ENCODE measurements around the gene WDFY2. TPM values are rescaled to one million over a fixed set of nuclear protein-coding genes. Genes with fewer than 3 reads are reported as not detected.

WDFY2 gene
- total RNA-seq, 1 experiment from 2014 or later: 14.1 TPM

GRCh38 chr13:51624695-51625345 is 40.6 kb downstream of the WDFY2 start:
- H3K9me3 ChIP-seq (ENCODE audit: insufficient read depth, low read depth): no peaks in the 10 kb centered on the region
- POLR2A ChIA-PET (ENCODE audit: unreplicated experiment): no interaction called here
- no peaks in the 10 kb centered on the region for H3K36me3 ChIP-seq (ENCODE audit: low read depth)
- H3K27ac ChIP-seq: no peak overlapping the region
- no TSS peak for BruUV-seq (replicated peaks)
- H3K79me2 ChIP-seq (ENCODE audit: low read depth): no peaks in the 10 kb centered on the region
- H3K4me3 ChIP-seq: no peak overlapping the region
- no peaks in the 10 kb centered on the region; the same call in 1 of the 2 replicates for H3F3A ChIP-seq (ENCODE audit: insufficient read depth, low read depth)
- no peak overlapping the region for H2AFZ ChIP-seq
- no peaks in the 10 kb centered on the region for H3K4me1 ChIP-seq (replicated peaks; ENCODE audit: insufficient read depth)
- H3K9me2 ChIP-seq (ENCODE audit: insufficient read depth): no peaks in the 10 kb centered on the region
- no peaks in the 10 kb centered on the region for H3K27me3 ChIP-seq (ENCODE audit: insufficient read depth, low read depth)
- no peak for TF ChIP-seq EZH2 (IDR thresholded peaks at IDR 0.05; ENCODE audit: low read depth)
- TF ChIP-seq CTCF (conservative IDR thresholded peaks at IDR 0.05): no peak
- CTCF ChIA-PET: no interaction called here
- H4K20me1 ChIP-seq (ENCODE audit: insufficient read depth): no peaks in the 10 kb centered on the region
- H3K4me2 ChIP-seq: no peak overlapping the region
- DNase-seq: no peak
- intact Hi-C loops (cut with micrococcal nuclease; ENCODE audit: unreplicated experiment): no loop called here

- DNase-seq: no peak
Observed at GRCh38 chr13:51625555-51626345, 41.5 kb downstream of the WDFY2 start.

GRCh38 chr13:51626749-51627148 is 42.5 kb downstream of the WDFY2 start:
- Histone ChIP-seq H3K4me1 (replicated peaks; ENCODE audit: insufficient read depth) (peaks cover 7% of the 10 kb centered on the region; the same call in 1 of the 2 replicates), H3K9me3 (ENCODE audit: insufficient read depth, low read depth) (no peaks in the 10 kb centered on the region), H2AFZ (no peak overlapping the region), H3K27ac (no peak overlapping the region), H3K9me2 (ENCODE audit: insufficient read depth) (no peaks in the 10 kb centered on the region), H3K36me3 (ENCODE audit: low read depth) (no peaks in the 10 kb centered on the region), H3F3A (ENCODE audit: insufficient read depth, low read depth) (no peaks in the 10 kb centered on the region; the same call in 1 of the 2 replicates), H3K4me2 (no peak overlapping the region), H3K27me3 (ENCODE audit: insufficient read depth, low read depth) (no peaks in the 10 kb centered on the region), H4K20me1 (ENCODE audit: insufficient read depth) (no peaks in the 10 kb centered on the region), H3K4me3 (no peak overlapping the region), H3K79me2 (ENCODE audit: low read depth) (peaks cover 6% of the 10 kb centered on the region; the same call in 1 of the 2 replicates)
- POLR2A ChIA-PET (ENCODE audit: unreplicated experiment): no interaction called here
- TF ChIP-seq CTCF (conservative IDR thresholded peaks at IDR 0.05) (no peak), EZH2 (IDR thresholded peaks at IDR 0.05; ENCODE audit: low read depth) (no peak)
- DNase-seq: no peak
- CTCF ChIA-PET: no interaction called here
- BruUV-seq (replicated peaks): no TSS peak
- intact Hi-C loops (cut with micrococcal nuclease; ENCODE audit: unreplicated experiment): no loop called here

More at GRCh38 chr13:51625555-51626345, 41.5 kb downstream of the WDFY2 start:
- Histone ChIP-seq H2AFZ (no peak overlapping the region), H3K36me3 (ENCODE audit: low read depth) (no peaks in the 10 kb centered on the region), H3K79me2 (ENCODE audit: low read depth) (0 out of 2 replicates have a peak, but pooled peaks cover 5% of the 10 kb centered on the region), H3K27ac (no peak overlapping the region), H3K9me3 (ENCODE audit: insufficient read depth, low read depth) (no peaks in the 10 kb centered on the region), H3K4me2 (no peak overlapping the region), H3K9me2 (ENCODE audit: insufficient read depth) (no peaks in the 10 kb centered on the region), H3K27me3 (ENCODE audit: insufficient read depth, low read depth) (no peaks in the 10 kb centered on the region), H3K4me3 (no peak overlapping the region), H3K4me1 (replicated peaks; ENCODE audit: insufficient read depth) (no peaks in the 10 kb centered on the region), H3F3A (ENCODE audit: insufficient read depth, low read depth) (no peaks in the 10 kb centered on the region; the same call in 1 of the 2 replicates), H4K20me1 (ENCODE audit: insufficient read depth) (no peaks in the 10 kb centered on the region)
- intact Hi-C loops (cut with micrococcal nuclease; ENCODE audit: unreplicated experiment): no loop called here
- POLR2A ChIA-PET (ENCODE audit: unreplicated experiment): no interaction called here
- BruUV-seq (replicated peaks): no TSS peak
- CTCF ChIA-PET: interaction anchor here (0.6 kb wide), 1 partner anchor 78 kb away, joined by 3 read pairs; no protein-coding TSS in a partner anchor
- TF ChIP-seq CTCF (conservative IDR thresholded peaks at IDR 0.05) (no peak), EZH2 (IDR thresholded peaks at IDR 0.05; ENCODE audit: low read depth) (no peak)

Measured in PC-9 (cell line).